HL-60 (cell line): ENCODE data around the gene ZNF766.

Source experiments
- CTCF ChIP-seq: IDR thresholded peaks from one replicate; pipeline ENCODE4 v1.5.1; 2011; ENCODE audit warnings: low read length, control low read depth, inconsistent platforms; ENCODE audit not compliant: insufficient read depth
- GABPA ChIP-seq: IDR thresholded peaks from 2 replicates; pipeline ENCODE4 v1.6.1; 2012; ENCODE audit warnings: low read depth
- POLR2AphosphoS5 ChIP-seq: IDR thresholded peaks from 2 replicates; pipeline ENCODE4 v1.6.1; 2012; ENCODE audit warnings: low read depth
- SPI1 ChIP-seq: IDR thresholded peaks from 2 replicates; pipeline ENCODE4 v1.6.1; 2012; ENCODE audit warnings: low read depth, mild to moderate bottlenecking, borderline replicate concordance
- TF ChIP-seq, protein P1 (sequence below): IDR thresholded peaks from 2 replicates; pipeline ENCODE4 v1.6.1; 2012; ENCODE audit warnings: low read depth; ENCODE audit not compliant: insufficient replicate concordance

DNA sequence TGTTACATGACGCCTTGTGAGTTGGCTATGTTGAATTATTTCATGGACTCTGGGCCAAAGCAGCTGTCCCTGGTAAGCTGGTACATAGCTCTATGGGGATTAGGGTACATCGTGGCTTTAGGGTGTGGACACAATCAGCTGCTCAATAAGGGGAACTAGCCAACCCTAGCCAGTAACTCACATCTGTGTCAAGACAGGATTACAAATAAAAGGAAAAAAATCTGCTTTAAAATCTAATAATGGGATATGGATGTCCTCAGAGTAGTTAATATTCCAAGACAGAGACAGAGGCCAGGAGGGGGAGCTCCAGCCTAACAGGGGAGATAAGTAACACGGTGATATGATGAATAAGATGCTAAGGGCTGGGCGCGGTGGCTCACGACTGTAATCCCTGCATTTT lies 21.1 kb upstream of the ZNF766 start:
- TF ChIP-seq, protein P1, sequence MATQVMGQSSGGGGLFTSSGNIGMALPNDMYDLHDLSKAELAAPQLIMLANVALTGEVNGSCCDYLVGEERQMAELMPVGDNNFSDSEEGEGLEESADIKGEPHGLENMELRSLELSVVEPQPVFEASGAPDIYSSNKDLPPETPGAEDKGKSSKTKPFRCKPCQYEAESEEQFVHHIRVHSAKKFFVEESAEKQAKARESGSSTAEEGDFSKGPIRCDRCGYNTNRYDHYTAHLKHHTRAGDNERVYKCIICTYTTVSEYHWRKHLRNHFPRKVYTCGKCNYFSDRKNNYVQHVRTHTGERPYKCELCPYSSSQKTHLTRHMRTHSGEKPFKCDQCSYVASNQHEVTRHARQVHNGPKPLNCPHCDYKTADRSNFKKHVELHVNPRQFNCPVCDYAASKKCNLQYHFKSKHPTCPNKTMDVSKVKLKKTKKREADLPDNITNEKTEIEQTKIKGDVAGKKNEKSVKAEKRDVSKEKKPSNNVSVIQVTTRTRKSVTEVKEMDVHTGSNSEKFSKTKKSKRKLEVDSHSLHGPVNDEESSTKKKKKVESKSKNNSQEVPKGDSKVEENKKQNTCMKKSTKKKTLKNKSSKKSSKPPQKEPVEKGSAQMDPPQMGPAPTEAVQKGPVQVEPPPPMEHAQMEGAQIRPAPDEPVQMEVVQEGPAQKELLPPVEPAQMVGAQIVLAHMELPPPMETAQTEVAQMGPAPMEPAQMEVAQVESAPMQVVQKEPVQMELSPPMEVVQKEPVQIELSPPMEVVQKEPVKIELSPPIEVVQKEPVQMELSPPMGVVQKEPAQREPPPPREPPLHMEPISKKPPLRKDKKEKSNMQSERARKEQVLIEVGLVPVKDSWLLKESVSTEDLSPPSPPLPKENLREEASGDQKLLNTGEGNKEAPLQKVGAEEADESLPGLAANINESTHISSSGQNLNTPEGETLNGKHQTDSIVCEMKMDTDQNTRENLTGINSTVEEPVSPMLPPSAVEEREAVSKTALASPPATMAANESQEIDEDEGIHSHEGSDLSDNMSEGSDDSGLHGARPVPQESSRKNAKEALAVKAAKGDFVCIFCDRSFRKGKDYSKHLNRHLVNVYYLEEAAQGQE: no peak
- TF ChIP-seq CTCF (no peak), GABPA (no peak), POLR2AphosphoS5 (no peak), SPI1 (no peak)
